BE2C (cell line): Measurements from ENCODE around the gene KRT23. TPM values are rescaled to one million over a fixed set of nuclear protein-coding genes. Genes with fewer than 3 reads are reported as not detected.

ENCODE experiments used
- DNase-seq: peaks from one replicate; pipeline ENCODE4 v3.0.0-alpha.2; 2020
- H3K27me3 ChIP-seq: fragments of 250-450 bp; sonication (Bioruptor Pico); 2 replicates; pipeline ENCODE4 v1.5.1; 2020; ENCODE audit warnings: mild to moderate bottlenecking
- H3K36me3 ChIP-seq: fragments of 250-450 bp; sonication (Bioruptor Pico); 2 replicates; pipeline ENCODE4 v1.5.1; 2020; ENCODE audit warnings: mild to moderate bottlenecking
- H3K4me1 ChIP-seq: fragments of 250-450 bp; sonication (Bioruptor Pico); 2 replicates; pipeline ENCODE4 v1.5.1; 2020
- H3K4me3 ChIP-seq: 2 replicates; pipeline ENCODE4 v1.5.1; 2011; ENCODE audit warnings: low read depth, low read length
- H3K9me3 ChIP-seq: fragments of 250-450 bp; sonication (Bioruptor Pico); 2 replicates; pipeline ENCODE4 v1.5.1; 2020
- CTCF ChIP-seq: IDR thresholded peaks from 2 replicates; pipeline ENCODE4 v1.5.1; 2012; ENCODE audit warnings: mild to moderate bottlenecking, low read depth, low read length
- polyA plus RNA-seq: library from polyadenylated mRNA; unstranded; fragments of >200 nt; gene quantifications from one replicate; pipeline ENCODE4 v1.2.1, GENCODE V29; 2012; ENCODE audit warnings: low read depth, missing spikeins; ENCODE audit not compliant: insufficient read length, insufficient read depth

KRT23 gene
- polyA plus RNA-seq: not detected

- no peaks in the 10 kb centered on the region for H3K4me1 ChIP-seq
- no peaks in the 10 kb centered on the region for H3K36me3 ChIP-seq
- H3K27me3 ChIP-seq: peaks cover 47% of the 10 kb centered on the region
- DNase-seq: no peak
- H3K9me3 ChIP-seq: no peaks in the 10 kb centered on the region
- no peak for TF ChIP-seq CTCF
- H3K4me3 ChIP-seq: no peak within 1 kb of the TSS
Observed at GRCh38 chr17:40937384-40937819, at the start of gene KRT23. Gene KRT23 (minus strand): TSS chr17:40937646. CDS start chr17:40936603, 1,043 bp downstream.

- H3K9me3 ChIP-seq: no peaks in the 10 kb centered on the region
- no peaks in the 10 kb centered on the region for H3K36me3 ChIP-seq
- peaks cover 13% of the 10 kb centered on the region; the same call in 1 of the 2 replicates for H3K27me3 ChIP-seq
- no peak for DNase-seq
- no peak overlapping the region for H3K4me3 ChIP-seq
- TF ChIP-seq CTCF: no peak
- H3K4me1 ChIP-seq: no peaks in the 10 kb centered on the region
Observed at GRCh38 chr17:40986920-40987319, 49.5 kb upstream of the KRT23 start.

- Histone ChIP-seq H3K27me3 (peaks cover 17% of the 10 kb centered on the region), H3K4me1 (no peaks in the 10 kb centered on the region), H3K36me3 (no peaks in the 10 kb centered on the region), H3K9me3 (no peaks in the 10 kb centered on the region), H3K4me3 (no peak within 1 kb of the TSS)
- DNase-seq: no peak
- no peak for TF ChIP-seq CTCF
Observed at GRCh38 chr17:40984226-40984625, 46.8 kb upstream of the KRT23 start, which contains the start of gene KRT40. Gene KRT40 (minus strand): TSS chr17:40984326. CDS start chr17:40984273, 53 bp downstream.

GRCh38 chr17:40981115-40981514 lies 43.7 kb upstream of the KRT23 start:
- H3K36me3 ChIP-seq: no peaks in the 10 kb centered on the region
- H3K9me3 ChIP-seq: no peaks in the 10 kb centered on the region
- H3K4me3 ChIP-seq: no peak overlapping the region
- TF ChIP-seq CTCF: no peak
- no peaks in the 10 kb centered on the region for H3K4me1 ChIP-seq
- DNase-seq: no peak
- H3K27me3 ChIP-seq: peaks cover 21% of the 10 kb centered on the region

GRCh38 chr17:40980596-40980995 lies 43.1 kb upstream of the KRT23 start:
- Histone ChIP-seq H3K27me3 (peaks cover 24% of the 10 kb centered on the region), H3K4me3 (no peak overlapping the region), H3K4me1 (no peaks in the 10 kb centered on the region), H3K9me3 (no peaks in the 10 kb centered on the region), H3K36me3 (no peaks in the 10 kb centered on the region)
- DNase-seq: no peak
- no peak for TF ChIP-seq CTCF

- H3K4me1 ChIP-seq: no peaks in the 10 kb centered on the region
- no peak for TF ChIP-seq CTCF
- no peak for DNase-seq
- H3K36me3 ChIP-seq: no peaks in the 10 kb centered on the region
- H3K9me3 ChIP-seq: no peaks in the 10 kb centered on the region
- no peak overlapping the region for H3K4me3 ChIP-seq
- peaks cover 26% of the 10 kb centered on the region for H3K27me3 ChIP-seq
Observed at GRCh38 chr17:40980117-40980516, 42.7 kb upstream of the KRT23 start.
